Activated T-cell treated with anti-CD3 and anti-CD28 coated beads, Interleukin-2, amount 50 U/mL, for 72 hours (primary cell): ENCODE measurements around the gene ANKRD65. TPM values are rescaled to one million over a fixed set of nuclear protein-coding genes. Genes with fewer than 3 reads are reported as not detected.
"Not testable (repeated sequence)": the region's sequence is repeated elsewhere in the genome, so short reads cannot be mapped to it uniquely, and the experiment has no call there.

ENCODE experiments used
- ATAC-seq, 2 donors: fragments of 150-1000 bp; cut with Tn5 transposase; replicated peaks in 1 of 2; 2 replicates each; pipeline ENCODE4 v1.10.0; 2021; ENCODE audit warnings: moderate library complexity in 2 of 2, mild to moderate bottlenecking in 1 of 2
- DNase-seq, 2 donors: peaks; one replicate each; pipeline ENCODE4 v3.0.0; 2021 to 2022; ENCODE audit warnings: mixed read lengths in 1 of 2
- H3K27ac Mint-ChIP-seq: one replicate; pipeline ENCODE4 v1.8.0; 2022; ENCODE audit warnings: mild to moderate bottlenecking, moderate library complexity, mixed read lengths
- H3K27me3 Mint-ChIP-seq: one replicate; pipeline ENCODE4 v1.8.0; 2022; ENCODE audit warnings: low read depth, mixed read lengths
- H3K36me3 Mint-ChIP-seq, 2 donors: one replicate each; pipeline ENCODE4 v1.8.0; 2022; ENCODE audit warnings: mixed read lengths in 2 of 2, mild to moderate bottlenecking in 1 of 2; ENCODE audit not compliant: insufficient read depth in 2 of 2
- H3K4me1 Mint-ChIP-seq: one replicate; pipeline ENCODE4 v1.8.0; 2022; ENCODE audit warnings: low read depth, mixed read lengths
- H3K4me3 Mint-ChIP-seq, 2 donors: one replicate each; pipeline ENCODE4 v1.8.0; 2022; ENCODE audit warnings: mild to moderate bottlenecking in 2 of 2, mixed read lengths in 2 of 2, moderate library complexity in 2 of 2
- H3K9me3 Mint-ChIP-seq, 2 donors: one replicate each; pipeline ENCODE4 v1.8.0; 2022; ENCODE audit warnings: mixed read lengths in 2 of 2
- total RNA-seq, 2 donors: library from RNA; stranded (reverse); gene quantifications; one replicate each; pipeline ENCODE4 v1.2.3, GENCODE V29; 2022

ANKRD65 gene
- total RNA-seq, 2 donors from 2014 or later: 0.17 TPM; not detected in 1

- DNase-seq (no peak), ATAC-seq (peak; percentile 30 to 40)
- peaks cover 25% of the 10 kb centered on the region for H3K4me1 Mint-ChIP-seq
- H3K27ac Mint-ChIP-seq: no peak overlapping the region
- H3K36me3 Mint-ChIP-seq: no peaks in the 10 kb centered on the region
- peaks cover 15% of the 10 kb centered on the region for H3K27me3 Mint-ChIP-seq
- no peaks in the 10 kb centered on the region for H3K9me3 Mint-ChIP-seq
- no peak overlapping the region for H3K4me3 Mint-ChIP-seq
Observed at GRCh38 chr1:1422465-1423244, 1.6 kb upstream of the ANKRD65 start.

GRCh38 chr1:1421907-1422464 is 910 bp upstream of the ANKRD65 start:
- no peak for ATAC-seq
- peaks cover 29% of the 10 kb centered on the region for H3K4me1 Mint-ChIP-seq
- H3K27me3 Mint-ChIP-seq: peaks cover 15% of the 10 kb centered on the region
- no peak overlapping the region for H3K27ac Mint-ChIP-seq
- no peaks in the 10 kb centered on the region for H3K36me3 Mint-ChIP-seq
- H3K4me3 Mint-ChIP-seq: no peak overlapping the region
- no peaks in the 10 kb centered on the region for H3K9me3 Mint-ChIP-seq
- no peak for DNase-seq

- DNase-seq (no peak), ATAC-seq (no peak)
- Mint-ChIP-seq H3K27me3 (peaks cover 9% of the 10 kb centered on the region), H3K27ac (no peak overlapping the region), H3K9me3 (no peaks in the 10 kb centered on the region), H3K36me3 (no peaks in the 10 kb centered on the region), H3K4me3 (peak overlapping the region; percentile 11 to 30), H3K4me1 (peaks cover 29% of the 10 kb centered on the region)
Observed at GRCh38 chr1:1420654-1421141, 378 bp downstream of the ANKRD65 start.

GRCh38 chr1:1419813-1420653 is 1.0 kb downstream of the ANKRD65 start:
- Mint-ChIP-seq H3K9me3 (no peaks in the 10 kb centered on the region), H3K27ac (no peak overlapping the region), H3K4me1 (peaks cover 29% of the 10 kb centered on the region), H3K4me3 (no peak overlapping the region), H3K27me3 (peaks cover 9% of the 10 kb centered on the region), H3K36me3 (no peaks in the 10 kb centered on the region)
- ATAC-seq (peak; percentile 60 to 63), DNase-seq (no peak)

GRCh38 chr1:1419363-1419812 is 1.7 kb downstream of the ANKRD65 start:
- peaks cover 9% of the 10 kb centered on the region for H3K27me3 Mint-ChIP-seq
- no peak overlapping the region for H3K27ac Mint-ChIP-seq
- no peak overlapping the region for H3K4me3 Mint-ChIP-seq
- no peaks in the 10 kb centered on the region for H3K36me3 Mint-ChIP-seq
- peaks cover 29% of the 10 kb centered on the region for H3K4me1 Mint-ChIP-seq
- ATAC-seq (no peak), DNase-seq (no peak)
- no peaks in the 10 kb centered on the region for H3K9me3 Mint-ChIP-seq

- Mint-ChIP-seq H3K27me3 (peaks cover 9% of the 10 kb centered on the region), H3K4me1 (peaks cover 29% of the 10 kb centered on the region), H3K27ac (no peak overlapping the region)
Observed at GRCh38 chr1:1418464-1419362, 2.4 kb downstream of the ANKRD65 start.

GRCh38 chr1:1417825-1418463 is 3.1 kb downstream of the ANKRD65 start:
- H3K36me3 Mint-ChIP-seq, DNase-seq, H3K9me3 Mint-ChIP-seq, ATAC-seq, H3K27me3 Mint-ChIP-seq: not testable (repeated sequence)
- H3K27ac Mint-ChIP-seq: peak overlapping the region; percentile 5
- H3K4me1 Mint-ChIP-seq: peaks cover 24% of the 10 kb centered on the region
- H3K4me3 Mint-ChIP-seq: peak overlapping the region in 1 of 2 donors; percentile 45

More at GRCh38 chr1:1418464-1419362, 2.4 kb downstream of the ANKRD65 start:
- Mint-ChIP-seq H3K36me3 (no peaks in the 10 kb centered on the region), H3K4me3 (no peak overlapping the region), H3K9me3 (no peaks in the 10 kb centered on the region)
- ATAC-seq: no peak
- DNase-seq: no peak

GRCh38 chr1:1417396-1417795 is 3.7 kb downstream of the ANKRD65 start:
- not testable (repeated sequence) for H3K27me3 Mint-ChIP-seq, H3K36me3 Mint-ChIP-seq, ATAC-seq, H3K9me3 Mint-ChIP-seq, DNase-seq
- Mint-ChIP-seq H3K27ac (peak overlapping the region; percentile 5), H3K4me3 (peak overlapping the region in 1 of 2 donors; percentile 45), H3K4me1 (peaks cover 23% of the 10 kb centered on the region)

- no peak for ATAC-seq
- H3K27me3 Mint-ChIP-seq: no peaks in the 10 kb centered on the region
- H3K4me1 Mint-ChIP-seq: peaks cover 25% of the 10 kb centered on the region
Observed at GRCh38 chr1:1415751-1416150, 5.3 kb downstream of the ANKRD65 start.

GRCh38 chr1:1412311-1412902 is 8.7 kb downstream of the ANKRD65 start:
- H3K27ac Mint-ChIP-seq: peak overlapping the region; percentile 91
- H3K9me3 Mint-ChIP-seq, DNase-seq, H3K27me3 Mint-ChIP-seq, H3K4me3 Mint-ChIP-seq, ATAC-seq, H3K36me3 Mint-ChIP-seq: not testable (repeated sequence)
- peaks cover 25% of the 10 kb centered on the region for H3K4me1 Mint-ChIP-seq

More at GRCh38 chr1:1415751-1416150, 5.3 kb downstream of the ANKRD65 start:
- H3K9me3 Mint-ChIP-seq: no peaks in the 10 kb centered on the region
- H3K36me3 Mint-ChIP-seq: no peaks in the 10 kb centered on the region
- H3K27ac Mint-ChIP-seq: no peak overlapping the region
- DNase-seq: no peak
- H3K4me3 Mint-ChIP-seq: no peak overlapping the region

- Mint-ChIP-seq H3K36me3 (peaks cover 0 to 2% of the 10 kb centered on the region in 2 donors), H3K4me1 (peaks cover 24% of the 10 kb centered on the region), H3K9me3 (no peaks in the 10 kb centered on the region), H3K27me3 (no peaks in the 10 kb centered on the region), H3K4me3 (no peak overlapping the region), H3K27ac (no peak overlapping the region)
- DNase-seq (no peak), ATAC-seq (no peak)
Observed at GRCh38 chr1:1411626-1412025, 9.4 kb downstream of the ANKRD65 start.
